ENCODE measurements around the gene FAF2. TPM values are rescaled to one million over a fixed set of nuclear protein-coding genes. Genes with fewer than 3 reads are reported as not detected.

FAF2 gene
- total RNA-seq, 2 donors from 2014 or later: 36.0 to 37.0 TPM

DNA sequence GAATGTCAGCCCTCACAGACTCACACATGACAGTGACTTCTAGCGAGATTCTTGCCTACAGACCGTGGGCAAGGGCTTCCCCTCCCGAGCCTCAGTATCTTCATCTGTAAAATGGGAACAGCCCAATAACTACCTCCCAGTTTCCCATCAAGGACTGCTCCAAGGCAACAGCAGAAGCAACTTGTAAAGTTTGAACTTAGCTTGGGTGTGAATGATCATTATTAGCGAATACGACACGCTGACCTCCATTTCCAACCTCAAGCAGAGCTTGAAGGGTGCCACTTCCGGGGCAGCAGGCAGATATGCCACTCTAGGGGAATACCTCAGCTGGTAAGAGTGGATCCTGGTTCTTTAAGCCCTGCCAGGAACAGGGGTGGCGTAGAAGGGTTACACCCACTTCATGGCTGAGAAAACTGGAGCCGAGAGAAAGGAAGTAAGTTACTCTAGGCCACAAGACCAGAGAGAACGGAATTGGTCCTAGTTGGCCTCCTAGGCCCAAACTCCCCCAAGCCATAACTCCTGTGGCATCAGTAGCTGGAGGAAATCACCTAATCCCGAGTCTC, 87.0 kb downstream of the FAF2 start:
- H3K4me1 ChIP-seq: peaks cover 22% of the 10 kb centered on the region
- intact Hi-C loops (cut with DNase I): loop anchor here (10.0 kb wide), 1 partner anchor 120 kb away; the partner anchor contains the start of gene CLTB
- TF ChIP-seq, protein P1, sequence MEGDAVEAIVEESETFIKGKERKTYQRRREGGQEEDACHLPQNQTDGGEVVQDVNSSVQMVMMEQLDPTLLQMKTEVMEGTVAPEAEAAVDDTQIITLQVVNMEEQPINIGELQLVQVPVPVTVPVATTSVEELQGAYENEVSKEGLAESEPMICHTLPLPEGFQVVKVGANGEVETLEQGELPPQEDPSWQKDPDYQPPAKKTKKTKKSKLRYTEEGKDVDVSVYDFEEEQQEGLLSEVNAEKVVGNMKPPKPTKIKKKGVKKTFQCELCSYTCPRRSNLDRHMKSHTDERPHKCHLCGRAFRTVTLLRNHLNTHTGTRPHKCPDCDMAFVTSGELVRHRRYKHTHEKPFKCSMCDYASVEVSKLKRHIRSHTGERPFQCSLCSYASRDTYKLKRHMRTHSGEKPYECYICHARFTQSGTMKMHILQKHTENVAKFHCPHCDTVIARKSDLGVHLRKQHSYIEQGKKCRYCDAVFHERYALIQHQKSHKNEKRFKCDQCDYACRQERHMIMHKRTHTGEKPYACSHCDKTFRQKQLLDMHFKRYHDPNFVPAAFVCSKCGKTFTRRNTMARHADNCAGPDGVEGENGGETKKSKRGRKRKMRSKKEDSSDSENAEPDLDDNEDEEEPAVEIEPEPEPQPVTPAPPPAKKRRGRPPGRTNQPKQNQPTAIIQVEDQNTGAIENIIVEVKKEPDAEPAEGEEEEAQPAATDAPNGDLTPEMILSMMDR (IDR thresholded peaks at IDR 0.05): no peak
- no peaks in the 10 kb centered on the region for H3K27me3 ChIP-seq
- H3K9ac ChIP-seq (ENCODE audit: low read depth in 2 of 2, low read length in 2 of 2): peak overlapping the region; percentile 88 to 99
- DNase-seq: peak; percentile 78
- peak overlapping the region; percentile 81 for H3K4me3 ChIP-seq
- peak overlapping the region; percentile 97 for H3K27ac ChIP-seq
- no peaks in the 10 kb centered on the region for H3K9me3 ChIP-seq
- H3K36me3 ChIP-seq: no peaks in the 10 kb centered on the region

DNA sequence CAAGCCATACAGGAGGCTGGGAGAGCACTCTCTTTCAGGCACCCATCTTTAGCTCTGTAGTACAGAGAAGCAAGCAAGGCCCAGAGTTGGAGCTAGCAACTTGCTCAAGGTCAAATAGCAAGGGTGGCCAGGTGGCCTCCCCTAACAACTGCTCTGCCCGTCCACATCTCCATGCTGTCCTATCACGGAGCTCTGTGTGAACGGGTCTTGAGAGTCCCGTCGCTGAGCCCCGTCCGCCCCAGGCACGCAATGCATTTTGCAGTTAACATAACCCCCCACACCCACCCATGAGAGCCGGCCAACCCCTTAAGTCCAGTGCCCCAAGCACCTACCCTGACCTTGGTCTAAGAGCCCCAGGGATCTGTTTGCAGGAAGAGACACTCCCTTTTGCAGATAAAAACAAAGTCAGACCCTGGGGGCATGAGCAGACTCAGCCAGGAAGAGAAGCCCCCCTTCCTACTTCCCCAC, 87.5 kb downstream of the FAF2 start:
- H3K9me3 ChIP-seq: no peaks in the 10 kb centered on the region
- peak overlapping the region; percentile 88 to 99 for H3K9ac ChIP-seq (ENCODE audit: low read depth in 2 of 2, low read length in 2 of 2)
- H3K27ac ChIP-seq: peak overlapping the region; percentile 97
- H3K36me3 ChIP-seq: no peaks in the 10 kb centered on the region
- no peaks in the 10 kb centered on the region for H3K27me3 ChIP-seq
- TF ChIP-seq, protein P1 (IDR thresholded peaks at IDR 0.05): no peak
- peak overlapping the region; percentile 81 for H3K4me3 ChIP-seq
- no peak for DNase-seq
- H3K4me1 ChIP-seq: peaks cover 22% of the 10 kb centered on the region
- intact Hi-C loops (cut with DNase I): loop anchor here (10.0 kb wide), 1 partner anchor 121 kb away; the partner anchor contains the start of gene CLTB

DNA sequence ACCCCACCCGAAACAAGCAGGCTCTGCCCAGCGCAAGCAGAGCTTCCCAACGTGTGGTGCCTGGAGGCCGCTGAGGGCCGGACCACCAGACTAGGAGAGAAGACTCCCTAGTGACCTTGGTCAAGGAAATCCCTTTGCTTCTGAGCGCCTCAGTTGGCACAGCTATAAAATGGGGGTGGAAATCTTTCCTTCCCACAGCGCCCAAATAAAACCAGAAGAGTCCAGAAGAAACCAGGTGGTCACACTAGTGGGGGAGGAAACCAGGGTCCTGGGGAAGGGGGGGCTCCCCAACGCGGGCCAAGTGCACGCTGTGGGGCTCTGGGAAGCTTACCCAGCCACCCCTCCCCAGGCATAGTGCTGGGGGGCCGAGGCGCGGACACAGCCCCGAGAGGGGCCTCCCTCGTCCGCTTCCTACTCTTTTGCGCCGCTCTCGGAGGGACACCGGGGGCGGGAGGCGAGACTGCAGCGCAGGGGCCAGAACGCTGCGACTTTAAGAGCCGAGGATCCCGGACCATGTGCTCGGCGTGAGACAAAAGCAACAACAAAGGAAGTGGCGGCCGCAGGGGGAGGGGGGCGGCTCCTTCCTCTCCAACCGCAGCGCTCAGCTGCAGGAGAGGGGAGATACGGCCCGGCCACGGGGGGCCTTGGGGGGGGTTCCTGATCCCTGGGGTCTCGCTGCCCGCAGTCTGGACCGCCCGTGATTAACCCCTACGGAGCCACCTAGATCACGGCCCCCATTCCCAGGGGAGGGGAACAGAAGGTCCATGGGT, 88.1 kb downstream of the FAF2 start:
- Histone ChIP-seq H3K9ac (ENCODE audit: low read depth in 2 of 2, low read length in 2 of 2) (peak overlapping the region; percentile 88 to 99), H3K36me3 (no peaks in the 10 kb centered on the region), H3K4me3 (peak overlapping the region; percentile 81), H3K4me1 (peaks cover 22% of the 10 kb centered on the region), H3K27ac (peak overlapping the region; percentile 97), H3K27me3 (no peaks in the 10 kb centered on the region), H3K9me3 (no peaks in the 10 kb centered on the region)
- TF ChIP-seq, protein P1 (IDR thresholded peaks at IDR 0.05): no peak
- intact Hi-C loops (cut with DNase I): loop anchor here (10.0 kb wide), 1 partner anchor 122 kb away; the partner anchor contains the start of gene CLTB
- peak; percentile 84 for DNase-seq

DNA sequence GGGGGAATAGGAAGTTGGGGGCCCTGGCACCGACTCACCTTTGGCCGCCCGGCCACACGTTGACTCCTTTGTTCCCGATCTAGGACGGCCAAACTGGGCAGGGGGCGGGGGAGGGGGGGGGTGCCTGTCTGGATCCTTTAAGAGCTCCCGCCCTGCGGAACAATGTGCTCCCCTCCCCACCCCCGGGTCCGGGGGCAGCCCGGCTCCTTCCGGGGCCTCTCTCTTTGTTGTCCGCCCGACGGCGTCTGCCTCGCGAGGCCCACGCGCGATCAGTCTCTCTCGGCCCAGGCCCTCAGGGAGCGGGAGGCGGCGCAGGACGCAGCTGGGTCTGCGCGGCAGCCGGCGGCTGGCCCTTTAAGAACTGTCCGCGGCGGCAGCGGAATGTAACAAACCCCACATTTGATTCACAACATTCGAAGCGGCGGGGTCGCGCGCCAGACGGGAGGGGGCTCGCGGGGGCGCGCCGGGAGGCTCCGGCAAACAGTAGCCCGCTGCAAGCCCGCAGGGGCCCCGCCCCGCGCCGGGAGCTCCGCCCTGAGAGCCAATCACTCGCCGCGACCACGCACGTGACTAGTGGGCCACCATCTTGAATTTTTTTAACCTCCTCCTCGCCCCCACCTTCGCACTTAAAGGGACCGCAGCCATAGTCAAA, 88.8 kb downstream of the FAF2 start, which contains the start of gene RNF44:
RNF44 (minus strand) TSS at position 501 of the 652 bp plus-strand sequence. CDS start 4,930 bp downstream, outside the sequence.
- peak within 1 kb of the TSS; percentile 81 for H3K4me3 ChIP-seq
- DNase-seq: peak; percentile 98
- no peaks in the 10 kb centered on the region for H3K27me3 ChIP-seq
- H3K9me3 ChIP-seq: no peaks in the 10 kb centered on the region
- TF ChIP-seq, protein P1 (IDR thresholded peaks at IDR 0.05): no peak
- H3K36me3 ChIP-seq: no peaks in the 10 kb centered on the region
- peaks cover 30% of the 10 kb centered on the region for H3K4me1 ChIP-seq
- intact Hi-C loops (cut with DNase I): loop anchor here (10.0 kb wide), 1 partner anchor 122 kb away; the partner anchor contains the start of gene CLTB
- H3K27ac ChIP-seq: peak within 1 kb of the TSS; percentile 97
- peak within 1 kb of the TSS; percentile 91 to 99 for H3K9ac ChIP-seq (ENCODE audit: low read depth in 2 of 2, low read length in 2 of 2)

Data from colonic mucosa (tissue), 4 donors.